Parathyroid adenoma (tissue), 2 donors: ENCODE data around the gene LARP1B.

Experiments
- H2AFZ ChIP-seq: fragments of 300-600 bp; sonication (generic); one replicate; pipeline ENCODE4 v1.7.0; 2017; ENCODE audit warnings: antibody characterized with exemption, mild to moderate bottlenecking
- H3K27ac ChIP-seq: fragments of 300-600 bp; sonication (generic); one replicate; pipeline ENCODE4 v1.7.0; 2017
- H3K27me3 ChIP-seq: fragments of 300-600 bp; sonication (generic); one replicate; pipeline ENCODE4 v1.7.0; 2017; ENCODE audit warnings: low read length; ENCODE audit not compliant: control insufficient read depth, insufficient read depth
- H3K36me3 ChIP-seq: fragments of 300-600 bp; sonication (generic); one replicate; pipeline ENCODE4 v1.7.0; 2017; ENCODE audit warnings: low read length; ENCODE audit not compliant: control insufficient read depth, insufficient read depth
- H3K4me1 ChIP-seq: fragments of 300-600 bp; sonication (generic); one replicate; pipeline ENCODE4 v1.7.0; 2017; ENCODE audit warnings: control low read depth
- H3K4me2 ChIP-seq: fragments of 300-600 bp; sonication (generic); one replicate; pipeline ENCODE4 v1.7.0; 2017; ENCODE audit warnings: low read length
- H3K4me3 ChIP-seq: fragments of 300-600 bp; sonication (generic); one replicate; pipeline ENCODE4 v1.7.0; 2017; ENCODE audit warnings: low read depth, low read length
- H3K79me2 ChIP-seq: fragments of 300-600 bp; sonication (generic); one replicate; pipeline ENCODE4 v1.7.0; 2017; ENCODE audit warnings: control low read depth
- H3K9ac ChIP-seq: fragments of 300-600 bp; sonication (generic); one replicate; pipeline ENCODE4 v1.7.0; 2017; ENCODE audit warnings: mild to moderate bottlenecking
- H3K9me3 ChIP-seq: fragments of 300-600 bp; sonication (generic); one replicate; pipeline ENCODE4 v1.7.0; 2017; ENCODE audit warnings: low read length; ENCODE audit not compliant: control insufficient read depth
- TF ChIP-seq, protein P1 (sequence below): fragments of 300-600 bp; sonication (generic); IDR thresholded peaks from one replicate; pipeline ENCODE4 v1.7.0; 2017; ENCODE audit warnings: antibody characterized with exemption, mild to moderate bottlenecking
- donor health status: primary hyperparathyroidism.

Gene LARP1B

DNA sequence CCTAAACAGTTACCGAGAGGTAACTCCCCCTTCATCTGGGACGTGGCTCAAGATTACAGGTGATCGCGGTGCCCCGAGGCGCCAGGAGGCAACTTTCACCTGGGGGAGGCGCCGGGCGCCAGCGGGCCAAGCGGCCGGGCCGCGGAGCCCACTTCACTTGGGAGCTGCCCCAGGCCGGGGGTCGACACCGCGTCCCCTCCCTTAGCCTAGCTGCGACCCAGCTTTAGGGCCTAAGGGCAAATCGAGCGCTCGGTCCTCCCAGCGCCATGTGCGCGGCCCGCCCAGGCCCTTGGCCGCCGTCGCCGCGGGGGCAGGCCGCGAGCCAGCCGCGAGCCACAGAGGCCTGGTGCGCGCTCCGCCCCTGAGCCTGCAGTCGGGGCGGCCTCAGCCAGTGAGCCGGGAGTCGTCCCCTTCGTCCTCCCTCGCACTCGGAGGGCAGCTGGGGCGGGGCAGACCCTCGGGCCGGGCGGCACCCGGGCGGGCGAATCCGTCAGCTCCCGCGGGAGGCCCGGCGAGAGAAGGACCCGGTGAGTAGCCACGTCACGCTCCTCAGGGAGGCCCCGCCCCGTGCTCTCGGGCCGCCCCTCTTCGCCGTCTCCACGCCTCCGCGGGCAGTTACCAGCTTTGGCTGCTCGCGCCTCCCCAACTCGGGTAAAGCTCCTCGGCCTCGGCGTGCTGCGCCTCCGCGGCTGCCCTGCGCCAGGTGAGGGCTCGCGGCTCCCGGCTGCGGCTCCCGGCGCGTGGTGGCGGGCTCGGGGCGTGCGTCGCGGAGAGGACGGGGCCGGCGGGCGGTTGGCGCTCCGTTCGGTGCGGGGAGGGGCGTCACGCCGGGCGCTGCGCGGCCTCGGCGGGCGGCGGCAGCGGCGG lies at the start of gene LARP1B:
LARP1B (plus strand) TSS at position 614 of the 867 bp plus-strand sequence. CDS start 13,640 bp downstream, outside the sequence.
- Histone ChIP-seq H3K9ac (peak within 1 kb of the TSS; percentile 84), H3K4me3 (peak within 1 kb of the TSS; percentile 65), H3K27ac (peak within 1 kb of the TSS; percentile 88), H3K36me3 (no peaks in the 10 kb centered on the region), H3K9me3 (no peaks in the 10 kb centered on the region), H3K4me2 (peak within 1 kb of the TSS; percentile 87), H3K27me3 (no peaks in the 10 kb centered on the region), H2AFZ (peak within 1 kb of the TSS; percentile 88), H3K4me1 (no peaks in the 10 kb centered on the region), H3K79me2 (peaks cover 8% of the 10 kb centered on the region)
- TF ChIP-seq, protein P1, sequence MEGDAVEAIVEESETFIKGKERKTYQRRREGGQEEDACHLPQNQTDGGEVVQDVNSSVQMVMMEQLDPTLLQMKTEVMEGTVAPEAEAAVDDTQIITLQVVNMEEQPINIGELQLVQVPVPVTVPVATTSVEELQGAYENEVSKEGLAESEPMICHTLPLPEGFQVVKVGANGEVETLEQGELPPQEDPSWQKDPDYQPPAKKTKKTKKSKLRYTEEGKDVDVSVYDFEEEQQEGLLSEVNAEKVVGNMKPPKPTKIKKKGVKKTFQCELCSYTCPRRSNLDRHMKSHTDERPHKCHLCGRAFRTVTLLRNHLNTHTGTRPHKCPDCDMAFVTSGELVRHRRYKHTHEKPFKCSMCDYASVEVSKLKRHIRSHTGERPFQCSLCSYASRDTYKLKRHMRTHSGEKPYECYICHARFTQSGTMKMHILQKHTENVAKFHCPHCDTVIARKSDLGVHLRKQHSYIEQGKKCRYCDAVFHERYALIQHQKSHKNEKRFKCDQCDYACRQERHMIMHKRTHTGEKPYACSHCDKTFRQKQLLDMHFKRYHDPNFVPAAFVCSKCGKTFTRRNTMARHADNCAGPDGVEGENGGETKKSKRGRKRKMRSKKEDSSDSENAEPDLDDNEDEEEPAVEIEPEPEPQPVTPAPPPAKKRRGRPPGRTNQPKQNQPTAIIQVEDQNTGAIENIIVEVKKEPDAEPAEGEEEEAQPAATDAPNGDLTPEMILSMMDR: no peak

- Histone ChIP-seq H2AFZ (no peak overlapping the region), H3K27ac (no peak overlapping the region), H3K4me3 (no peak overlapping the region), H3K36me3 (no peaks in the 10 kb centered on the region), H3K9me3 (no peaks in the 10 kb centered on the region), H3K9ac (no peak overlapping the region), H3K79me2 (no peaks in the 10 kb centered on the region), H3K27me3 (no peaks in the 10 kb centered on the region), H3K4me2 (no peak overlapping the region), H3K4me1 (no peaks in the 10 kb centered on the region)
- TF ChIP-seq, protein P1: no peak
These were observed 35.8 kb upstream of the LARP1B start for GRCh38 chr4:128025319-128025718.

GRCh38 chr4:128029907-128030306 lies 31.2 kb upstream of the LARP1B start:
- Histone ChIP-seq H3K36me3 (no peaks in the 10 kb centered on the region), H3K79me2 (no peaks in the 10 kb centered on the region), H2AFZ (no peak overlapping the region), H3K4me3 (no peak overlapping the region), H3K4me2 (no peak overlapping the region), H3K4me1 (no peaks in the 10 kb centered on the region), H3K27me3 (no peaks in the 10 kb centered on the region), H3K9ac (no peak overlapping the region), H3K27ac (no peak overlapping the region), H3K9me3 (no peaks in the 10 kb centered on the region)
- TF ChIP-seq, protein P1: no peak

- Histone ChIP-seq H3K27ac (no peak overlapping the region), H2AFZ (no peak overlapping the region), H3K4me2 (no peak overlapping the region), H3K79me2 (no peaks in the 10 kb centered on the region), H3K4me3 (no peak overlapping the region), H3K27me3 (no peaks in the 10 kb centered on the region), H3K36me3 (no peaks in the 10 kb centered on the region), H3K4me1 (no peaks in the 10 kb centered on the region), H3K9ac (no peak overlapping the region), H3K9me3 (no peaks in the 10 kb centered on the region)
- TF ChIP-seq, protein P1: no peak
These were observed 29.2 kb upstream of the LARP1B start for GRCh38 chr4:128031756-128032384.
